ENCODE data around the gene COX7C. TPM values are rescaled to one million over a fixed set of nuclear protein-coding genes. Genes with fewer than 3 reads are reported as not detected.
"Not testable (repeated sequence)": the region's sequence is repeated elsewhere in the genome, so short reads cannot be mapped to it uniquely, and the experiment has no call there.

The COX7C gene
- total RNA-seq (2014; rRNA removed; shearing (Covaris generic)) (127 and 145 TPM in 2 replicates), polyA plus RNA-seq (2016; fragmentation: Nextera tagmentation; extraction: Ambion mirVana) (407 and 424 TPM in 2 replicates)

GRCh38 chr5:86617756-86618576 is at the start of gene COX7C:
Gene COX7C, plus strand, starts transcription at chr5:86617941. Its CDS starts 115 bp downstream, at chr5:86618056.
- 1% methylated on average over 40 to 41 of the region's 41 CpGs for WGBS, 2 experiments (ENCODE audit: low coverage in 1 of 2, low lambda C conversion rate in 2 of 2, missing lambda C conversion rate in 2 of 2)
- peaks cover 8% of the 10 kb centered on the region; the same call in 1 of the 2 replicates for H3K4me1 ChIP-seq (ENCODE audit: insufficient read depth)
- no peaks in the 10 kb centered on the region for H4K20me1 ChIP-seq (ENCODE audit: insufficient read depth)
- peak within 1 kb of the TSS; percentile 97 for H2AFZ ChIP-seq
- in situ Hi-C loops (cut with MboI), result no loop called here
- peak; percentile 98 for DNase-seq
- no peaks in the 10 kb centered on the region for H3K9me2 ChIP-seq (ENCODE audit: insufficient read depth)
- H3K9me3 ChIP-seq (ENCODE audit: low read depth), result no peaks in the 10 kb centered on the region
- peaks cover 18% of the 10 kb centered on the region; the same call in 1 of the 2 replicates for H3F3A ChIP-seq (ENCODE audit: insufficient read depth)
- H3K36me3 ChIP-seq (ENCODE audit: low read depth), result peaks cover 22% of the 10 kb centered on the region
- peak within 1 kb of the TSS; percentile 90 for H3K4me2 ChIP-seq (ENCODE audit: unreplicated experiment)
- TF ChIP-seq EZH2phosphoT487 (IDR thresholded peaks at IDR 0.05; ENCODE audit: insufficient read depth, low read depth), result no peak
- no peak for TF ChIP-seq EZH2 (IDR thresholded peaks at IDR 0.05; ENCODE audit: insufficient read depth, poor library complexity, severe bottlenecking)
- H3K4me3 ChIP-seq, result peak within 1 kb of the TSS; percentile 99
- H3K27me3 ChIP-seq (replicated peaks; ENCODE audit: insufficient read depth), result no peaks in the 10 kb centered on the region
- H3K27ac ChIP-seq, result no peak within 1 kb of the TSS
- H3K9ac ChIP-seq, result peak within 1 kb of the TSS; percentile 88
- peaks cover 24% of the 10 kb centered on the region for H3K79me2 ChIP-seq (ENCODE audit: insufficient read depth)

- H3K9ac ChIP-seq; H3F3A ChIP-seq (ENCODE audit: insufficient read depth); H3K9me3 ChIP-seq (ENCODE audit: low read depth); H3K27me3 ChIP-seq (replicated peaks; ENCODE audit: insufficient read depth); H3K27ac ChIP-seq; H3K4me3 ChIP-seq; H3K79me2 ChIP-seq (ENCODE audit: insufficient read depth); H3K36me3 ChIP-seq (ENCODE audit: low read depth); DNase-seq; H4K20me1 ChIP-seq (ENCODE audit: insufficient read depth); H3K4me1 ChIP-seq (ENCODE audit: insufficient read depth); H3K4me2 ChIP-seq (ENCODE audit: unreplicated experiment); H3K9me2 ChIP-seq (ENCODE audit: insufficient read depth); H2AFZ ChIP-seq; in situ Hi-C loops (cut with MboI): not testable (repeated sequence)
- WGBS, 2 experiments (ENCODE audit: low coverage in 1 of 2, low lambda C conversion rate in 2 of 2, missing lambda C conversion rate in 2 of 2), result 73 to 78% methylated on average over 37 to 39 of the region's 44 CpGs
Measured at GRCh38 chr5:86569522-86570426, 48.0 kb upstream of the COX7C start.

GRCh38 chr5:86570427-86571083 is 47.2 kb upstream of the COX7C start:
- TF ChIP-seq EZH2 (IDR thresholded peaks at IDR 0.05; ENCODE audit: insufficient read depth, poor library complexity, severe bottlenecking) (no peak), EZH2phosphoT487 (IDR thresholded peaks at IDR 0.05; ENCODE audit: insufficient read depth, low read depth) (no peak)
- Histone ChIP-seq H3K4me3 (no peak overlapping the region), H3K79me2 (ENCODE audit: insufficient read depth) (no peaks in the 10 kb centered on the region), H3K36me3 (ENCODE audit: low read depth) (no peaks in the 10 kb centered on the region), H4K20me1 (ENCODE audit: insufficient read depth) (no peaks in the 10 kb centered on the region), H3K4me2 (ENCODE audit: unreplicated experiment) (no peak overlapping the region), H3K9me3 (ENCODE audit: low read depth) (no peaks in the 10 kb centered on the region), H3K9ac (no peak overlapping the region), H3F3A (ENCODE audit: insufficient read depth) (no peaks in the 10 kb centered on the region), H3K9me2 (ENCODE audit: insufficient read depth) (no peaks in the 10 kb centered on the region), H3K27ac (no peak overlapping the region), H2AFZ (no peak overlapping the region; the same call in 1 of the 2 replicates), H3K4me1 (ENCODE audit: insufficient read depth) (no peaks in the 10 kb centered on the region), H3K27me3 (replicated peaks; ENCODE audit: insufficient read depth) (no peaks in the 10 kb centered on the region)
- in situ Hi-C loops (cut with MboI), result no loop called here
- WGBS, 2 experiments (ENCODE audit: low coverage in 1 of 2, low lambda C conversion rate in 2 of 2, missing lambda C conversion rate in 2 of 2), result 64 to 66% methylated on average over 20 of the region's 20 CpGs
- no peak for DNase-seq

- H3K9me2 ChIP-seq (ENCODE audit: insufficient read depth); DNase-seq; H3K27me3 ChIP-seq (replicated peaks; ENCODE audit: insufficient read depth); in situ Hi-C loops (cut with MboI); H3K4me1 ChIP-seq (ENCODE audit: insufficient read depth); H2AFZ ChIP-seq; H4K20me1 ChIP-seq (ENCODE audit: insufficient read depth); H3F3A ChIP-seq (ENCODE audit: insufficient read depth); H3K36me3 ChIP-seq (ENCODE audit: low read depth); H3K9ac ChIP-seq; H3K79me2 ChIP-seq (ENCODE audit: insufficient read depth); H3K4me3 ChIP-seq; H3K27ac ChIP-seq; H3K9me3 ChIP-seq (ENCODE audit: low read depth); H3K4me2 ChIP-seq (ENCODE audit: unreplicated experiment): not testable (repeated sequence)
- WGBS, 2 experiments (ENCODE audit: low coverage in 1 of 2, low lambda C conversion rate in 2 of 2, missing lambda C conversion rate in 2 of 2), result 66 to 68% methylated on average over 7 to 12 of the region's 12 CpGs
Measured at GRCh38 chr5:86571109-86571508, 46.6 kb upstream of the COX7C start.

Data from GM23248 (cell line).